SKM-1 treated with dmso at 0.1 percent for 144 hours (cell line): ENCODE measurements around the gene JDP2.
A peak's percentile ranks its signal among the peaks of the same experiment; 100 is the strongest.

ENCODE experiments used
- DNase-seq: peaks from one replicate; lab custom pipeline; 2025; ENCODE audit not compliant: unreplicated experiment; lab: John Stamatoyannopoulos, UW

The JDP2 gene

GRCh38 chr14:75435473-75435872, 7.7 kb downstream of the JDP2 start:
- peak; percentile 35 for DNase-seq

GRCh38 chr14:75437201-75438143, 9.7 kb downstream of the JDP2 start:
- no peak for DNase-seq

GRCh38 chr14:75438486-75439080, 10.8 kb downstream of the JDP2 start:
- DNase-seq: no peak

- no peak for DNase-seq
Measured at GRCh38 chr14:75439989-75440388, 12.2 kb downstream of the JDP2 start.

GRCh38 chr14:75440733-75441477, 13.1 kb downstream of the JDP2 start:
- DNase-seq: no peak

GRCh38 chr14:75441728-75442127, 13.9 kb downstream of the JDP2 start:
- DNase-seq: no peak

GRCh38 chr14:75442166-75442565, 14.3 kb downstream of the JDP2 start:
- DNase-seq: no peak

- DNase-seq: no peak
Measured at GRCh38 chr14:75442642-75443041, 14.8 kb downstream of the JDP2 start.

- DNase-seq: no peak
Measured at GRCh38 chr14:75443203-75443969, 15.6 kb downstream of the JDP2 start.

- DNase-seq: no peak
Measured at GRCh38 chr14:75445236-75445635, 17.4 kb downstream of the JDP2 start.

GRCh38 chr14:75445963-75446362, 18.1 kb downstream of the JDP2 start:
- no peak for DNase-seq

- no peak for DNase-seq
Measured at GRCh38 chr14:75446447-75446846, 18.6 kb downstream of the JDP2 start.

- DNase-seq: no peak
Measured at GRCh38 chr14:75448209-75448608, 20.4 kb downstream of the JDP2 start.

- no peak for DNase-seq
Measured at GRCh38 chr14:75449036-75449435, 21.2 kb downstream of the JDP2 start.

- DNase-seq: no peak
Measured at GRCh38 chr14:75449696-75450095, 21.9 kb downstream of the JDP2 start.

GRCh38 chr14:75450381-75451276, 22.8 kb downstream of the JDP2 start:
- no peak for DNase-seq

- DNase-seq: no peak
Measured at GRCh38 chr14:75452324-75452723, 24.5 kb downstream of the JDP2 start.

- DNase-seq: no peak
Measured at GRCh38 chr14:75452900-75453816, 25.3 kb downstream of the JDP2 start.
